ENCODE measurements around the gene PACSIN1.

Gene PACSIN1

DNA sequence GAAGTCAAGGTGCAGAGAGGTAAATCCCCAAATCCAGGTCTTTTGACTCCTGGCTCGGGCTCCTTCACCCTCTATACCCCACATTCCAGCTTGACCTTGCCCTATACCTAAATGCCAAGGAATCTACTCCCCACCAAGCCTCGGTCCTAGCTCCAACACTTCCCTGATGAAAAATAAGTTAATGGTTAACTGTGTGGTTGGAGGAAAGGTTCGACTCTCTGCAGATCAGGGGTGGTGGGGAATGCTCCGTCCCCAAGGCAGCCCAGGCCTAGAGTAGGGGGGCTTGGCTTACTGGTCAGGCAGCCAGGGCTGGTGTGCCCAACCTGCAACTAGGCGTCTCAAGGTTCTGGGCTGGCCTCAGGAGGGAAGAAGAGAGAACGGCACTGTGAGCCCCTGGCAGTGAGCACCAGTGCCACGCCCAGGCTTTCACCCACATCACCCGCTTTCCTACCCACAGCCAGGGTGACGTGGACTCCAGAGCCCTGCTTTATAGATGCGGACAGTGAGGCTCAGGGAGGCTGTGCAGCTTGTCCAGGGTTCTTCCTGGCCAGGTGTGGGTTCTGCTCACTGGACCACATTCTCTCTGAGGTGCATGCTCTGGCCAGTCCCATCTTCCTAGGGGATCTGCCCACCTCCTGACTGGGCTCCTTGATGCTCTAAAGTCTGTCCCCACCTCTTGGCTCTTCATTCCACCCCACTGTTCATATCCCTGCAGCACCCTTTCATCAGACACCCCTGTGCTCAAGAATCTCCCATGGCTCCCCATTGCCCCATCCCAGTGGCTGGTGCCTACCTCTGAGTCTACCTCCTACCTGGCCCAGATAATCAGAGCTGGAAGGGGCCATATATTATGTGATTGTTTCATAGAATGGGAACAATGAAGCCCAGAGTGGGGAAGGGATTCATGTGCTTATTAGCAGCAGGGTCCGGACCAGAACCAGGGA is 82.1 kb downstream of the PACSIN1 start:
- DNase-seq, result no peak

DNA sequence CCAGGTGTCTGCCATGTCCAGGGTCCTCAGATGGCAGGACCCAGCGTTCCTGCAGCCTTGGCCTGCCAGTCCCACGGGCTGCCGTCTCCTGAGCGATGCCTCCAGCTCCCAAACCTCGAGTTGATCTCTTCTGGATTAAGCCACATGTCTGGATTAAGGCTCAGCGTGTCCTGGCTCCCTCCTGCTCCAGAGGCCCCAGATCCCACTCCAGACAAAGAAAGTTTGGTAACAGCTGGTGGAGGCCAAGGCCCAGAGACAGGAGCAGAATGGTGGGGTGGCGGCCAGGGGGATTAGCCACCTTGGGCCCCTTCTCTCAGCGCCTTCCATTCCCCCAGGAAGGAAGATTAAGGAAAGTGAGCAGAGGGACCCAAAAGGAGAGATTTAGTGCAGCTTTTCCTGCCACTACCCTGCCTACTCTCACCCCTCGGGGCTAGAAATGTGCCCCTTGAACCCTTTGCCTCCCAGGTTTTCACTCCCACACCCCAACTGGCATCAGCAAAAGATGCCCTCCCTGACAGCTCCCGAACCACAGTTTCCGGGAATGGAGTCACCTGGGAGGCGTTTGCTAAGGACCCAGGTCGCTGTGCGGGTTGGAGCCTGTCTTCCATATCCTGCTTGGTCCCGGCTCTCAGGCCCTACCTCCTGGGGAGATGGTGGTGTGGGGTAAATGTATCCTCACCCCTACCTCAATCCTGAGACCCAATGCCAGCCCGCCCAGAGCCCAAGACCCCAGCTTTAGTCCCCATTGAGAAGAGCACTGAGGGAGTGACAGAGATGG is 83.3 kb downstream of the PACSIN1 start:
- DNase-seq, result no peak

DNA sequence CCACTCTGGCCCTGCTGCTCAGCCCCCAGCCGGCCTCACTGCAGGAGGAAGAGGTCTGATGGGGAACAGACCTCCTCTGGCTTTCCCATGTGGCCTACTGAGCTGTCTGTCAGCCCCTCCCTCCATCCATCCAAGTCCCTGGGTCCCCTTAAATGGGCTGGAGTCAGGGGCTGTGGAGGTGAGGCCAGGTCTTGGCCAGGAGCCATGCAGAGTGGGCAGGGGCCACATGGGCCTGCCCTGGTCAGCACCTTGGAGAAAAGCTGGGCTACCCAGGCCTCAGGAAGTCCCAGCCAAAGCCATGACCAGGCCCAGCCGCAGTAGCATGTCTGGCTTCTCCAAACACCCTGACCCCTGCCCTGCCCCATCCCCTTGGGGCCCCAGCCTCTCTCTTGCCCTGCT is 83.9 kb downstream of the PACSIN1 start:
- no peak for DNase-seq

DNA sequence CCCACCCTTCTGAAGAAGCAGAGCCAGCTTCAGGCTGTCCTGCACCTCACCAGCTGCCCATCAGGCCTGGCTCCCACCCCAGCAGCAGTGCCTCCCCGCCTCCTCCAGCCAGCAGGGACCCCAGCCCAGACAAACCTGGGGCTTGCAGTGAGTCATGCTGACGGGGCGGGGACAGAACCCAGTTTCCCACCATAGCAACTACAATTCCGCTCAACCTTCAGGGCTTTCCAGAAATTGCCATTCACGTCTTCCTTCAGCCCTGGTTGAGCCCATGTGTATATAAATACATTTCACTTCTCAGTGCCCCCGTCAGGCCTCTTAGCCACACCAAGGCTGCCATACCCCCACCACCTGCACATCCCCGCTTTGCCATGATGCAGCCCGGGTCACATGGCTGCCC is 85.8 kb downstream of the PACSIN1 start:
- no peak for DNase-seq

DNA sequence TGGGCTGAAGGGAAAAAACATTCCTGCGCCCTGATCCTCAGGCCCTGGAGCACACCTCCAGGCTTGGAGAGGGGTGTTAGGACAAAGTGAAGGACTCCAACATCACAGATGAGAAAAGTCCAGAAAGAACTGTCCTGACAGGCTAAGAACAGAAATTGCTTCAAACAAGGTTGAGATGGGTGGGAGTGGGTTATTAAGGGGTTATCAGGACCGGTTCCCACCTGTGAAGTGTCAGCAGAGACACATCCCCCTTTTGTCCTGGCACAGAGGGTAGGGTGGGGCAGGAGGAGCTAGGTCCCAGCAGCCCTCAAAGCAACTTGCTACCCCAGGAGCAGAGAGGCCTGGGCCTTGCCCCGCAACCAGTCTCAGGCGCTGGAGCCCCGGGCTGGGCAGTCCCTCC is 86.7 kb downstream of the PACSIN1 start:
- DNase-seq, result no peak

DNA sequence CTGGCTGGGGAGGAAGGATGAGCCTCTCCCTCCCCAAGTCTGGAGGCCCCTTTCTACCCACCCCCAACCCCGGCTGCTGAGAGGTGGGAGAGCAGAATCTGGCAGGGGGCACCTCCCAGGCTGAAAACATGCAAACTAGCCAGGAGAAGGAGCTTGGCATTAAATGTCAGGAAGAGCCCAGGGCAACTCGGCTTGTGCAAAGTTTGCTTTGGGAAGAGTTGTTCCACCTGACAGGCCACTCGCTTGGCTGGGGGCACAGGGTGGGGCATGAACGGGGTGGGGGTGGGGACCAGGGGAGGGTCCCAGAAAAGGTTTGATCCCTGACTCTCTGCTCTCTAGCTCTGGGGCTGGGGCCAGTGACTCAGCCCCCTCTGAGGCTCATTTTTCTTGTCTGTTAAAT is 87.3 kb downstream of the PACSIN1 start:
- no peak for DNase-seq

DNA sequence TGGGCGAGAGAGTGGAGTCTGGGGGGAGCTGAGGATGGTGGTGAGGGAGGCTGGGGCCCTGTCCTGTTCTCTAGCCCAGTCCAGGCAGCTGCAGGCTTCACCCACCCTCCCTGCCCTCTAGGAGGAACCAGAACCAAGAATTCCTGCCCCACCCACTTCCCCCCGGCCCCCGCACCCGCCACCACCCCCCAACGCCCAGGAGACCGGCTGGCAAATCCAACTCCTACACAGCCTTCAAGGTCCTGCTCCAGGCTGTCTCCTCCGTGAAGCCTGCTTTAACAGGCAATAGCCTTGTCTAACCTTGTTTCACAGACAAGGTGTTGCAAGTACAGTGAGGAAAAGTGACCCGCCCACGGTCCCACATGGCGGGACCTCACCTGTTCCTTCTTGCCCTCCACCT is 87.9 kb downstream of the PACSIN1 start:
- no peak for DNase-seq

DNA sequence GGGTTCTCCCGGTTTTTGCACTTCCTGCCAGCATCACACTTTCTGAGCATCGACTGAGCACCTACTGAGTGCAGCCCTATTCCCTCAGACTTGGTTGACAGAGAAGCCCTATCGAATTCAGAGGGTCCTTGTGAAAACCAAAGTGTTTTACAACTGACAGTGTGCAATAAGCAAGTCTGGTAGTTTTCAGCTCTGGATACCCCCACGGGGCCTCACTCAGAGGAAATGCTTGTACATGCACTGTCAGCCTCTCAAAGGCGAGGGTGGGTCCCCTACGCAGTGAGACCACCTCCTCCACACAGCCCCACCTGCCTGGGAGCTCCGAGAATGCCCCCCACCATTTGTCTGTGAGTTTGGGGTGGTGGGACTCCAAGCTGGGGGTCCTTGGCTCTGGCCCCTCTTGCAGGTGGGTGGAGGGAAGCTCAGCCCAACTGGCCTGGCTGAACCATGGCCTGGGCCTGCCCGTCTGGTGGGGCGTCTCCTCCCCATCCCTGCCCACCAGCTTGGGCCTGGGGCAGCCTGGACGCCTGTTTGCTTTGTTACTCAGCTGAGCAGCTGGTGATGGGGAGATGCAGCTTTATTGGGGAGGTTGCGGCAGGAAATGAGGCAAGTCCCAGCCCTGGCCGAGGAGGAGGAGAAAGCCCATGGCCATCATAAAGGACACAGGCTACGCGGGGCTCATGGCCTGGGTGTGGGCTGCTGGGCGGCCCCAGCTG is 88.6 kb downstream of the PACSIN1 start:
- no peak for DNase-seq

DNA sequence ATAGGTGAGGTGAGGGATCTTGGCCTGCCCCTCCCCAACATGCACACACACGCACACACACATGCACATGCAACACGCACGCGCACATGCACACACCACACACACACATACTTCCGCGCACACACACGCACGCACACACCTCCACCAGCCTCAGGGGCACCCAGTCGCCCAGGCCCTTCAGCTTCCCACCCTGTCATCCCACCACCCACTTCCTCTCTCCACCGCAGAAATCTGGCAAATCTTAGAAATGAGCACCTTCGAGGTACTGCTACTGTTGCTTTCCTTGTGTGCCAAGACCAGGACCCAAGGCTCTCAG is 89.1 kb downstream of the PACSIN1 start:
- DNase-seq, result no peak

DNA sequence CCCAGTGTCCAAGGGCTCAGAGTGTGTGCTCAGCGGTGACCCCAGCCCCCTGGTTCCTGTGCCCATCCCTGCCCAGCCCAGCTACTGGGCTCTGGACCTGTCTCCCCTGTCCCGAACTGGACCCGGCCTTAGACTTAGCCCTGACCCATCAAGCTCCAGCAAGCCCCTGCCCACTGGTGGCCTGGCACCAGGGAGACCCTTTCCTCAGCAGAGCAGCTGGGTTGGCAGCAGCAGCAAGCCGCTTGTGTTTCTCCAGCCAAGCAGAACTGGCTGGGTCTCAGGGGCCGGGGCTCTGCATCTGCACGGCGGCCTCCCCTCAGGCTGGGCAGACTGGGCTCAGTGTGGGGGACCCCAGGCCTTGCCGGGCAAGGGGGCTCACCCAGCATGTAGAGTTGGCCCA is 89.5 kb downstream of the PACSIN1 start:
- DNase-seq, result no peak

DNA sequence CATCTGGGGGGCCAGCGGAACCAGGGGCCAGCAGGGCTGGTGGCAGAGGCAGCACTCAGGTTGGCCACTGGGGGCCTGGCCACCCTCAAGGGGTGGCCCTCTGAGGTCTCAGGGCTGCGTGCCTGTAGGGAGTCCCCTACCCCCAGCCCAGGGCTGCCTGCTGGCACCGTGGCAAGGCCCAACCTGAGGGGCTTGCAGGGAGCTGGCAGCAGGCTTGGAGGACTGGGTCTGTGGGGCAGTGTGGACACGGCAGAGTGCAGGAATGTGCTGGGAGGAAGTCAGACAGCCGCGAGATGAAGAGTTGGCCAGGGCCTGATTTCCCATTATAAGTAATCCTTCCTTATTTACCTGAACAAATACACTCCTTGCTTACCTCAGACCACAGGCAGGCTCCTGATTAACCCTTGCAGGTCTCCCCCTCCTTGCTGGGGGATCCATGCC is 90.2 kb downstream of the PACSIN1 start, which contains the start of gene SPDEF:
TSS of gene SPDEF (minus strand) at position 299 of the 441 bp plus-strand sequence. CDS start 11,874 bp downstream, outside the sequence.
- DNase-seq, result no peak

DNA sequence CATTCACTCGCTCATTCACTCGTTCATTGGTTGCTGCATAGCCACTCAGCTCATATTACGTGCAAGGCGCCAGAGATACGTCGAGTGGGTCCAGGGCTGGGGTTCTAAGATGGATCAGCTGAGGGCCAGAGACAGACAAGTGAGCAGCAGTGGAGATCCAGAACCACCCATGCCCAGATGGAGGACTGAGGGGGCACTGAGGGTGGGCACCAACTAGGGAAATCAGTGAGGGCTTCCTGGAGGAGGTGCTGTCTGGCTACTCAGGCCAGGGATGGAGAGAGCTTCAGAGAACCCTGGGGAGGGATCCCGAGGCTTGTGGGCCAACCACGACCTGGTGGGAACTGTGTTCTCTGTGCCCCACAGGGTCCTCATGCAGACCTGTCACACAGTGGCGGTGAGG is 90.6 kb downstream of the PACSIN1 start:
- no peak for DNase-seq

DNA sequence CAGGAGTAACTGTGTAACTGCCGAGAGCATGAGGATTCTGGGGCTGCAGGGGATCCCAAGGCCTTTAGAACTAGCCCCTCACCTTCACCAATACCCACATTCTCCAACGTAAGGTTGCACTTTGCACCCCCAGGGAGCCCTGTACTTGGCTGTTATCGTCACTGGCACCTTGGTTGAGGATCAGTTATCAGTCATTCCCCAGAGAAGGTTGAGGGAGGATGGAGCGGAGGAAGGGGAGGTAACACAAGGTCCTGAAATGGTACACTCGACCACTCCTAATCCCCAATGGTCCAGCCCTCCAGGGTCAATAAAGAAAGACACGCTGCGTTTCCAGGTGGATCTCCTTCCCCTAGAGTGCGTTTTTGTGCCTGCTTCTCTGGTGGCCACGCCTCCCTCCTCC is 91.4 kb downstream of the PACSIN1 start:
- no peak for DNase-seq

DNA sequence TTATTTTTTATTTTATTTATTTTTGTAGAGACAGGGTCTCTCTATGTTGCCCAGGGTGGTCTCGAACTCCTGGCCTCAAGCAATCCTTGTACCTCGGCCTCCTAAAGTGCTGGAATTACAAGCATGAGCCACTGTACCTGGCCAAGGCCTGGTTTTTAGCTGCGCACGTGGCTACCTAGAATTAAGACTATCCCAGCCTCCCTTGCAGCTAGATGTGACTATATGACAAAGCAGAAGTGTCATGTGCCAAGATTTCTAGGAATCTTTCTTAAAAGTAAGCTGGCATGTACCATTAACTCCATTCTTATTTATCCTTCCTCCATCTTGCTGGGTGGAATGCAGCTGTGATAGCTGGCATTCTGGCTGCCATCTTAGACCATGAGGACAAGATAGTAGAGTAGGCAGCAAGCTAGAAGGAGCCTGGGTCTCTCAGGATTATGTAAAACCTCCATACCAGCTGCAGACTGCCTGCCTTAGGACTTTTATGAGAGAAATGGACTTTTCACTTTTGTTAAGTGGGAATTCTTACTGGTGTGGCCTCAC is 92.4 kb downstream of the PACSIN1 start:
- no peak for DNase-seq

DNA sequence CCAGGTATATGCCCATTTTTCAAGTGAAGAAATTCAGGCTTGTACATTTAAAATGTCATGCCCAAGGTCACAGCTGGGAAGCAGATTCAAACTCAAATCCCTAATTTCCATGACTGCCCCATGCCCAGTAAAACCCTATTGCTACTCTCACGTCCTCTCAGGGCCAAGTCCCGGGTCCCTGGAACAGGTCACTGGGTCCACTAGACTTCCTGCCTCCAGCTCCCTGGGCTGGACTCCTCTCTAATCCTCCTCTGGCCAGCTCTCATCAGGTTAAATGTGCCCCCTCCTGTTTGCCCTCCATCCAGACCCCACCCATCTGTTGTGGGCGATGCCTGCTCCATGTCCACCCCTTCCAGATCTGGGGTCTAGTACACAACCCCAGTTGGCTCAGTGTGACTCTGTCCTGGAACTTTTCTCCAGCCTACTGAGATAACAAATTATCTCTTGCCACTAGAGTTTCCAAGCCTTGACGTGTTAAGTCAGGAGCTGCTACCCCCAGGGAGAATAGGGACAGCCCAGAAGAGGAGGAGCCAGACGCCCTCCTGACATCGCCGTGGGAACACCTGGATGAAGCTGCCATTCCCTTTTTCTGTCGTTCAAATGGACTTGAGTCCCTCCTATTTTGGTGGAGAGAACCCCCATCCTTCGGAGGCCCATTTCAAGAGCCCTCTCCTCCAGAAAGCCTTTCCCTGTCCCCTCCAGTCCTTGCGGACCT is 93.9 kb downstream of the PACSIN1 start:
- no peak for DNase-seq

DNA sequence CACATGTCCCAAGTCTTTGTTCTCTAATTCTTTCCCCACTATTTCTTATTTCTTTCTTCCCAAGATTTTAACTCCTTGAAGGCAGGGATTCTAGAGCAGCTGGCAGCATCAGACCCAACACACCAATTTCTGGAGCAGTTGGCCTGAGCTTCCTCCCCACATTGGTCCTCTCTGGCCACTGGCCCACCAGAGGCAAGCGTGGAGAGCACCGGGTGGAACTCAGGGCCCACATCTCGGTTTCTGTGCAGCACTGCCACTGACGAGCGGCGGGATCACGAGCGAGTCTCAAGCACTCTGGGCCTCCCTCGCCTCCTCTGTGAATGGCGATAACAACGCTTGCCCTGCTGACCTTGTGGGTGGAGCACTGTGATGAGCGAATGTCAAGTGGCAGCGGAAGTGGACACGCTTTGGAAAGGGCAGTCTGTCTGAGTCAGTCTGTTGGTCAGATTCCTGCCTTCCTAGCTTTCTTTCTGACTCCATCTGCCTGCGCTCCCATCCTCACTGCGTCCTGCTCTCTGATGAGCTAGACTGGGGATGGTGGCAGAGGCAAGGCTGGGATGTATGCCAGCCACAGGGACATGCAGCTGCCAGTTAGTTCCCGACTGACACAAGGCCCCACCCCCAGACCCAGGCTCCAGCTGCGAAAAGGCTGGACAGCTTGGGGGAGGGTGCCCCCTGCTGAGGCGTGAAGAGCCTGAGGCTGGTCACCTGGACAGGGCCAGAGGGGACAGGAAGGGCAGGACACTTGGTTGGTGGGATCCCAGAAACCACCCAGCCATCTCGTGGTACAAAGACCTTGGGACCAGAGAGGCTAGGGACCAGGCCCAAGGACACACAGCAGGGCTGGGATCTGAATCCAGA is 94.7 kb downstream of the PACSIN1 start:
- peak; percentile 4 for DNase-seq

DNA sequence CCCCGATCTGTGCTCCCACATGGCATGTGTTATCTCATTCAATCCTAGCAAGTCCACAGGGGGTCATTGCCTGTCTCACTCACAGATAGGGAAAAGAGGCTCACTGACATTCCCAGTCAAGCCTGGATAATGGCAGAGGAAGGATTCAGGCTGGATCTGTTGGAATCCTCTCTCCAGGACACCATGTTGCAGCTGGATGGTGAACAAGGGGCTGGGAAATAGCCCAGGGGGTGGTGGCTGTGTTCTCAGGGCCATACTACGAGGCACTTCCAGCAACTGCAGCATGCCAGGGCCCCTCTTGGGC is 95.3 kb downstream of the PACSIN1 start:
- no peak for DNase-seq

DNA sequence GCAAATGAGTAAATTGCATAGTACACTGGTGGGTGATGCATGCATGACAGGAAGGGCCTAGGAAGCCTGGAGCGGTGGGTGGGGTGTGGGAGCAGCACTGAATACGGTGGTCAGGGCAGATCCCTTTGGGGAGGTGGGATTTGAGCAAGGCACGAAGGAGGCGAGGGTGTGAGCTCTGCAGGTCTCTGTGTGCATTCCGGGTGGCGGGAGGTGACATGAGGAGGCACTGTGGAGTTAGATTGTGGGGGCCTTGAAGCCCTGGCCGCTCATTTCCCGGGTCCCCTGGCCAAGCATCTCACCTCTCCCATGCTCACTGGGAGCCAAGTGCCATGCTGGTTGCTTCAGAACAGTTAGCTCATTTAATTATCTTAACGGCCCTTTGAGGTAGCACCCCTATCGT is 96.5 kb downstream of the PACSIN1 start:
- DNase-seq, result no peak

DNA sequence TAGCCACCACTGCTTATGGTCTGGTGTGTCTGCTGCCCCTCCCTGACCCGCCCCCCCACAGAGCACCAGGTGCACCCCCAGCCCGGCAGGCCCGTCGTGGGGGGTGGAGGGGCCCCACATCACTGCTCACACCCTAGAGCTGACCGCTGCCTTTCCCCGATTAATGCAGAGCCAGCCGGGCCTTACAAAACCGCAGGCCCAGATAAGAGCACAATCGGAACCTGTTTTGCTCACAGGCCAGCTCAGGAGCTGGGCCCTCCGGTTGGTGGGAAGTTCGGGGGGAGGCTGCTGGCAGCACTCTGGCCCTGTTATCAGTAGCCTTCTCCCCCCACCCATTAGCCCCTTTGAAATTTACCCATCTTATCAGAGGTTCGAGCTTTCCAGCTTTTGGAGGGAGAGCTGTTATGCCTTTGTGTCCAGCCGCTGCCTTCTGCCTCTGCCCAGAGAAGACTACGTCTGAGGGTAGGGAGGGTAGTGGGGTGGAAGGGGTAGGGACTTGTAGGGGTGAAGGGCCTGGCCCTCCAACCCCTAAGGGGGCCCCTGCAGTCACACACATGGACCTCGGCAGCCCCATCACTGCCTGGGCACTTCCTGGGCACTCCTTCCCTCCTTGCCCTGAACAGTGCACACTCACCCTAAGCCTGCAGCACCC is 97.1 kb downstream of the PACSIN1 start:
- no peak for DNase-seq

DNA sequence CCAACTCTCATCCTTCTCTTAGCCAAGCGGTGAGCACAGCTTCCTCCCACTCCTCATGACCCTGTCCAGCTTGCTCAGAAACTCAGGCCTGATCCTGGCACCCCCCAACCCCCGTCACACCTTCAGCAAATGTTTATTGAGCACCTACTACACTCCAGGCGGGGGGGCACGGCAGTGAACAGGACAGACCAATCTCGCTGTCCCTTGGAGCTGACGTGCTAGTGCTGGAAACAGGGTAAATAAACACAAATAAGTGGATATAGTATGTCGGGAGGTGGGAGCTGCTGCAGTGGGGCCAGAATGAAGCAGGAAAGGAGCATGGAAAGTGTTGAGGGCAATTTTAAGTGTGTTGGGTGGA is 97.6 kb downstream of the PACSIN1 start:
- no peak for DNase-seq

DNA sequence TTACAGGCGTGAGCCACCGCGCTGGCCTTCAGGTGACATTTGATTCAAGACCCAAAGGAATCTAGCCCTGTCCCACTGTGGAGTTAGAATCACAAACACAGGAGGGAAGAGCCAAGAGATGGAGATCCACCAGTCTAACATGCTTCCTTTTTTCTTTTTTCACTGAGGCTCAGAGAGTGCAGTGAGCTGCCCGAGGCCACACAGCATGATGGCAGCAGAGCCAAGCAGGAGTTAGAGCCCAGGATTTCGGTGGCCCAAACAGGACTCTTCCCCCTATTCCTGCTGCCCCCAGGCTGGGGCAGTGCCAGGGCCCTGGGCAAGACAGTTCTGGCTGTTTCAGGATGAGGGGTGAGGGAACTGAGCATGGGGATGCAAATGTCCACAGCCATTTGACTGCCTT is 98.3 kb downstream of the PACSIN1 start:
- DNase-seq, result no peak
